ENCODE measurements around the gene SYK.
A peak's percentile ranks its signal among the peaks of the same experiment; 100 is the strongest.

SYK gene

DNA sequence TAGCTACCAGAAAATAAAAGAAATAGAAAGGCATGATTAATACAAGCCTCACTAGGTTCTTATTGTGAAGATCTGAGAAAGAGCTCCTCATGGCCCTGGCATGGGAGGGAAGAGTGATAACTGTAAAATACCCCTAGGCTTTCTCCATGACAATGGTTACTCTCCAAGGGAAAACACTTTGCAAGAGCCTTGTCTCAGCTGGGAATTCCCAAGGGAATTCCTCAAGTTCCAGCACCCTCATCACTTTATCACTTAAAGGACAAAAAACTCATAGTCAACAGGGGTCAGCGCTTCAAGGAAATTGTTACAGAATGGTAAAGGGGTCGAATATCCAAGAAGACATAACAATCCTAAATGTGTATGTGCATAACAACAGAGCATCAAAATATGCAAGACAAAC is 21.2 kb downstream of the SYK start:
- Histone ChIP-seq H3K36me3 (peaks cover 79% of the 10 kb centered on the region), H3K27me3 (ENCODE audit: insufficient read depth, low read depth, severe bottlenecking) (no peaks in the 10 kb centered on the region), H3K27ac (no peak overlapping the region), H3K9me3 (ENCODE audit: severe bottlenecking) (no peaks in the 10 kb centered on the region), H3K4me3 (ENCODE audit: low read depth, low read length) (no peak overlapping the region)
- TF ChIP-seq, protein P1, sequence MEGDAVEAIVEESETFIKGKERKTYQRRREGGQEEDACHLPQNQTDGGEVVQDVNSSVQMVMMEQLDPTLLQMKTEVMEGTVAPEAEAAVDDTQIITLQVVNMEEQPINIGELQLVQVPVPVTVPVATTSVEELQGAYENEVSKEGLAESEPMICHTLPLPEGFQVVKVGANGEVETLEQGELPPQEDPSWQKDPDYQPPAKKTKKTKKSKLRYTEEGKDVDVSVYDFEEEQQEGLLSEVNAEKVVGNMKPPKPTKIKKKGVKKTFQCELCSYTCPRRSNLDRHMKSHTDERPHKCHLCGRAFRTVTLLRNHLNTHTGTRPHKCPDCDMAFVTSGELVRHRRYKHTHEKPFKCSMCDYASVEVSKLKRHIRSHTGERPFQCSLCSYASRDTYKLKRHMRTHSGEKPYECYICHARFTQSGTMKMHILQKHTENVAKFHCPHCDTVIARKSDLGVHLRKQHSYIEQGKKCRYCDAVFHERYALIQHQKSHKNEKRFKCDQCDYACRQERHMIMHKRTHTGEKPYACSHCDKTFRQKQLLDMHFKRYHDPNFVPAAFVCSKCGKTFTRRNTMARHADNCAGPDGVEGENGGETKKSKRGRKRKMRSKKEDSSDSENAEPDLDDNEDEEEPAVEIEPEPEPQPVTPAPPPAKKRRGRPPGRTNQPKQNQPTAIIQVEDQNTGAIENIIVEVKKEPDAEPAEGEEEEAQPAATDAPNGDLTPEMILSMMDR (IDR thresholded peaks at IDR 0.05; ENCODE audit: low read depth, low read length), result no peak
- DNase-seq, result no peak

DNA sequence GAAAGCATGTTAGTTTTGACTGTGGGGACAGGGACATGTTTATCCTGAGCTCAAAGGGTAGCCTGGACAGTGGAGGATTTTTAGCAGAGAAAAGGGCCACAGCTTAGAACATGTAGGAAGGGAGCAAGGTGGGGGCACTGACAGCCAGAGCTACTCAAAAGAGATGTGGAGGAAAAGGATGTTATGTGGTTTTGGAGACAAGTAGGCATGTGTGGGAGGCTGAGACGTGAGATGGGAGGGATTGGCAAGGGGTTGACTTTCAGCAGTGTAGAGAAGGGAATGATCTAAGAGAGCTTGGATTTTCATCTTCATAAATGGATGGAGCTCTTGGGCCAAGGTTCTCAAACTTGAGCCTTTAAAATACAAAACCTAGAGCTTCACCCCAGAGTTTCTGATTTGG is 24.0 kb downstream of the SYK start:
- Histone ChIP-seq H3K27ac (no peak overlapping the region), H3K9me3 (ENCODE audit: severe bottlenecking) (no peaks in the 10 kb centered on the region), H3K27me3 (ENCODE audit: insufficient read depth, low read depth, severe bottlenecking) (no peaks in the 10 kb centered on the region), H3K4me3 (ENCODE audit: low read depth, low read length) (no peak overlapping the region), H3K36me3 (peaks cover 63% of the 10 kb centered on the region)
- DNase-seq, result no peak
- TF ChIP-seq, protein P1 (IDR thresholded peaks at IDR 0.05; ENCODE audit: low read depth, low read length), result no peak

GRCh38 chr9:90826326-90827020 is 24.9 kb downstream of the SYK start:
- DNase-seq, result no peak
- Histone ChIP-seq H3K4me3 (ENCODE audit: low read depth, low read length) (no peak overlapping the region), H3K9me3 (ENCODE audit: severe bottlenecking) (no peaks in the 10 kb centered on the region), H3K36me3 (peaks cover 58% of the 10 kb centered on the region), H3K27me3 (ENCODE audit: insufficient read depth, low read depth, severe bottlenecking) (no peaks in the 10 kb centered on the region), H3K27ac (no peak overlapping the region)
- TF ChIP-seq, protein P1 (IDR thresholded peaks at IDR 0.05; ENCODE audit: low read depth, low read length), result no peak

DNA sequence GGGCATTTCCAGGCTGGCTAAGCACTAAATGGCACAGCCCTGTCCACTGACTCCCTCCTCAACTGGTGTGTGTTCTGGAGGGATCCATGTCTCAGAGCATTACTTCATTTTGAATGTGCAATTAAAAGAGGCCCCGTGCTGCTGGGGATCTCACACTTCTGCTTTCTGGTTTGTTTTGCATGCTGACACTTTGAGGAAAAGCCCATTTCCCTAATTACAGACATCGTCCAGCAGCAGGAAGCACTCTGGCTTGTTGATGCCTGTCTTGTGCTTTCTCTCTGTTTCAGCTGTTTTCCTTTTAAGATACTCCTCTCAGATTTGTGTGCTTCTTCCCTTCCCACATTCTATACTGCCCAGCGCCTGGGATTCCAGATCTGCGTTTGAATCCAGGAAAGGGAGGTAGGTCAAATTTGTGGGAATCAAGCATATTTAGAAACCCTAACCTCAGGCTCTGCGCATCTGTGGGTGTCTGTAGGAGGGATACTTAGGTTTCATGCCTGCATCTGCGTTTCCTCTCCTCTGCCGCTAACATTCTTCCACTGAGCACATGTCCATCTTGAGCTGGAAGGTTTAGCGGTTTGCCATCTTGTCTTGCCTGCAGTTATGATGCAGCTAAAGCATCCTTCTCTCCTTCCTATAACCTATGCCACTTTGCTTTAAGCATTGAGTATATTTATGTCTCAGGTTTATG is 25.7 kb downstream of the SYK start:
- TF ChIP-seq, protein P1 (IDR thresholded peaks at IDR 0.05; ENCODE audit: low read depth, low read length), result no peak
- DNase-seq, result no peak
- no peak overlapping the region for H3K4me3 ChIP-seq (ENCODE audit: low read depth, low read length)
- no peaks in the 10 kb centered on the region for H3K9me3 ChIP-seq (ENCODE audit: severe bottlenecking)
- peaks cover 58% of the 10 kb centered on the region for H3K36me3 ChIP-seq
- no peaks in the 10 kb centered on the region for H3K27me3 ChIP-seq (ENCODE audit: insufficient read depth, low read depth, severe bottlenecking)
- no peak overlapping the region for H3K27ac ChIP-seq

GRCh38 chr9:90830051-90830450 is 28.4 kb downstream of the SYK start:
- H3K9me3 ChIP-seq (ENCODE audit: severe bottlenecking), result no peaks in the 10 kb centered on the region
- no peak for DNase-seq
- H3K27me3 ChIP-seq (ENCODE audit: insufficient read depth, low read depth, severe bottlenecking), result no peaks in the 10 kb centered on the region
- H3K36me3 ChIP-seq, result peaks cover 65% of the 10 kb centered on the region
- TF ChIP-seq, protein P1 (IDR thresholded peaks at IDR 0.05; ENCODE audit: low read depth, low read length), result peak; percentile 42; the same call in 1 of the 2 replicates
- H3K4me3 ChIP-seq (ENCODE audit: low read depth, low read length), result no peak overlapping the region
- H3K27ac ChIP-seq, result no peak overlapping the region

Measured in WERI-Rb-1 (cell line).